ENCODE results near the gene CCDC167.

DNA sequence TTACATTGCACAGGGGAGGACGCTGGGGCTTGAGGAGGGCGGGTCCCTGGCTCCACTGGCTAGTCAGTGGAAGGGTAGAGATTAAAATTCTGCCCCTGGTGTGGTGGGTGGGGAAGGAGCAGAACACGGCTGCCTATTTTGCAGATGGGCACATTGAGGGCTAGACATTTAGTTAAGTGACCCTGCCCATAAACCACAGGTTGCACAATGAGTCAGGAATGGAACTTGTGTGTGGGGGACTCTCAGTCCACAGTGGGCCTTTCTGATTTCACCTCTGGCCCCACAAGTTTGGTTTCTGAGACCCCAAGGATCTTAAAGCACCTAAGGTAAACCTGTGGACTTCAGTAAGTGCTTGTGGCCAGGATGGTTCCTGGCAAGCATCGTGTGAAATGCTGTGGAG, 22.0 kb upstream of the CCDC167 start:
- TF ChIP-seq, protein P1, sequence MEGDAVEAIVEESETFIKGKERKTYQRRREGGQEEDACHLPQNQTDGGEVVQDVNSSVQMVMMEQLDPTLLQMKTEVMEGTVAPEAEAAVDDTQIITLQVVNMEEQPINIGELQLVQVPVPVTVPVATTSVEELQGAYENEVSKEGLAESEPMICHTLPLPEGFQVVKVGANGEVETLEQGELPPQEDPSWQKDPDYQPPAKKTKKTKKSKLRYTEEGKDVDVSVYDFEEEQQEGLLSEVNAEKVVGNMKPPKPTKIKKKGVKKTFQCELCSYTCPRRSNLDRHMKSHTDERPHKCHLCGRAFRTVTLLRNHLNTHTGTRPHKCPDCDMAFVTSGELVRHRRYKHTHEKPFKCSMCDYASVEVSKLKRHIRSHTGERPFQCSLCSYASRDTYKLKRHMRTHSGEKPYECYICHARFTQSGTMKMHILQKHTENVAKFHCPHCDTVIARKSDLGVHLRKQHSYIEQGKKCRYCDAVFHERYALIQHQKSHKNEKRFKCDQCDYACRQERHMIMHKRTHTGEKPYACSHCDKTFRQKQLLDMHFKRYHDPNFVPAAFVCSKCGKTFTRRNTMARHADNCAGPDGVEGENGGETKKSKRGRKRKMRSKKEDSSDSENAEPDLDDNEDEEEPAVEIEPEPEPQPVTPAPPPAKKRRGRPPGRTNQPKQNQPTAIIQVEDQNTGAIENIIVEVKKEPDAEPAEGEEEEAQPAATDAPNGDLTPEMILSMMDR (IDR thresholded peaks at IDR 0.05): no peak
- no peak for TF ChIP-seq POLR2A (IDR thresholded peaks at IDR 0.05)

Data from uterus (tissue), 2 donors.